Middle frontal gyrus (tissue), 1 donor: ENCODE results near the gene PXT1.

ENCODE experiments used
- DNase-seq: peaks from one replicate; pipeline ENCODE4 v3.0.0-alpha.2; 2015; ENCODE audit warnings: low spot score; ENCODE audit errors: extremely low spot score

The PXT1 gene

DNA sequence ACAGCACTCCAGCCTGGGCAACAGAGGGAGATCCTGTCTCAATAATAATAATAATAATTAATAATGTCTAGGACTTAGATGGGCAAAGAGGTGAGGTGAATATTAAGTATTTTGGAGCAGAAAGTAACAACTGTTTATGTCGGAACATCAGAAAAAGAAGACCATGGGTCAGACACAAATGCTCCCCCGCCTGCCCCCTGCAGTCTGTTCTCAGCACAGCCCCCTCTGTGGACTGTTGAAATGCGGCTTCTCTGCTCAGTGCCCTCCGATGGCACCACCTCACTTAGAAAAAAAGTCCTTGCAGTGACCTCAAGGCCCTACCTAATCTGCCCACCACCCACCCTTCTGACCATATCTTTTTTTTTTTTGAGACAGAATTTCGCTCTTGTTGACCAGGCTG lies 50.0 kb downstream of the PXT1 start:
- no peak for DNase-seq

DNA sequence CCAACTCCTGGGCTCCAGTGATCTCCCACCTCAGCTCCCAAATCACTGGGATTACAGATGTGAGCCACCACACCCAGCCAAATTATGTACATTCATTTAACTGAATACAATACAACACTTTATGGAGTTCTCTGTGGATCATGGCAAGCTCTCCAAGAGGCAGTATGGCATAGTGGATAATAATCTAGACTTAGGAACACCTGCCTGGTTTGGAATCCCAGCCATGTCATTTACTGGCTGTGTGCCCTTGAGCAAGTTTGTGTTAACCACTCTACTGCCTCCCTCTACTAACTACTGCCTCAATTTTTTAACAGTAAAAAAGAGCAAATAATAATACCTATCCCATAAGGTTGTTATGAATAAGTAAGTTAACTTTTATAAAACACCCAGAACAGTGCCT lies 53.3 kb downstream of the PXT1 start:
- no peak for DNase-seq

DNA sequence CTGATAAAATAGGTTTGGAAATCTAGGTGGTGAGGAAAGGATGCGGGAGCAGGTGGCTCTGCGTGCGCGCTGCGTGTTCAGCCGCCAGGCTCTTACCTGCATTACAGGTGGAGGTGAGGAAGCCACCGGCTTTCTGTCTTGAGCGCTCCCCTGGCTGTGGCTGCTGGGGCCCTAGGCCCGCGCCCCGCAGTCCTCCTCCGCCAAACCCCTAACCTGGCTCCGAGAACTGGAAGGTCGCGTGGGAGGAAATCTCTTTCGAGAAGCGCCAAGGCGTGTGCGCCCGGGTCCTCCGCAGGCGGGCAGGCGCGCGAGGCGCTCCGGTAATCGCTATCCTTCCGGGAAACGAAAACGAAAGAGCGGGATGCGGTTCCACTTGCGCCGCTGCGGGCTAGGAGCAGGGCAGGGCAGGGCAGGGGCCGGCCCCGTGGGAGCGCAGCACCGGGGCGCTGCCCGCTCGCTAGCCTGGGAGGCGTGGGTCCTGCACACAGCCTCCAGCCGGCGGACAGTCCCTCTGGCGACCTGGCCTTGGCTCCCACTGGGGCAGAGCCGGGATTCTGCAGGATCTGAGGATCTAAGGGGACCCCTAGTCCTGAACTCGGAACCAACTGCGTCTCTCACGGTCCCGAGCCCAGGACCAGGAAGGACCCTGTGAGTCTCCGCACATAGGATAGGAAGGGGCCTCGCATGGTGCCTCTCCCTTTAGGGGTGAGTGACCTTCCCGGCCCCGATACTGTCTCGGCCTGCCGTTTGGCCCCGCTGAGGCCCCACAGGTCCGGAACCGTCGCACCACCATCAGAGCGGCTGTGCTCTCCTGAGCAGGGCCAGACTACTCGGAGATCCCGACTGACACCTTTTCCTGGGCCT lies 55.0 kb downstream of the PXT1 start, which contains the start of gene ETV7:
Gene ETV7, minus strand, starts transcription at position 230 of the 864 bp plus-strand sequence. Its CDS starts 128 bp downstream, at position 102.
- DNase-seq, result no peak

DNA sequence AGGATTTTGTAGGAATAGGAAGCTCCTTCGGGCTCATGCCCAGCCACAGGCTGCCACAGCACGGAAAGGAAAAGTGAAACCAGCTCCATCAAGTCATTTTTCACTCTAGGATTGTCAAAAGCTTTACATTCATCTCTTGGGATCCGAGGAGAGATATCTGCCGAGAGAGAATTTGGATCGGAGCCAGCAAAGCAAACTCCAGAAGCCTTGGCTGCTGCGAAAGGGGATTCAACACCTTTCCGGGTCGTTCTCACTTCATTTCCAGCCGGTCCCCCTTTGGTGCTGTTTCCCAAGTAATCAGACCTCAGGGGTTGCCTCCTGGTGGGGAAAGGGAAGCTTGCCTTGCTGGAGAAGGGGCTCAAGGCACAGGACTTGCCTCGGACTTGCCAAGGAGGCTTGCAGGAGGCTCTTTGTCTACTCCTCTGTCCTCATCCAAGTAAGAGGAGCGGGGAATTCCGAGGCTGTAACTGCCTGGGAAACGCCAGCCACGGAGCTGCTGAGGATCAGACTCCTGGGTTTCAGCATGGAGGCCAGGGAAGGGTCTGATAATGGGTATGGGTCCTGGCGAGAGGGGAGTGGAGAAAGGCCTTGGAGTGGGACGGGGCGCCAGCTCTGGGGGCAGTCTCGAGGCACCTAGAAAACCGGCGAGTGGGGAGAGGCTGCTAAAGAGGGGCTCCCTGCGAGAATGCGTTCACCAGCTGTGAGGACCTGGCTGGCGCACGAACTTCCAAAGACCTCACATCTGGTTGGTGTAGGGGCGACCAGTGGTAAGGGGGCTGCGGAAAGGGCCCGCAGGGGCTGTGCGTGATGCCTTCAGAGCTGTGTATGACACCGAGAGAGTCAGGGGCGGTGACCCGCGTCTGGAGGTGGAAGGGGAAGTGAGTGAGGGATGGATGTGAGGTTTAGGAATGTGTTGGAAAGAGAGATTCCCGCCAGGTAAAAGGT lies 55.9 kb downstream of the PXT1 start:
- DNase-seq, result no peak

DNA sequence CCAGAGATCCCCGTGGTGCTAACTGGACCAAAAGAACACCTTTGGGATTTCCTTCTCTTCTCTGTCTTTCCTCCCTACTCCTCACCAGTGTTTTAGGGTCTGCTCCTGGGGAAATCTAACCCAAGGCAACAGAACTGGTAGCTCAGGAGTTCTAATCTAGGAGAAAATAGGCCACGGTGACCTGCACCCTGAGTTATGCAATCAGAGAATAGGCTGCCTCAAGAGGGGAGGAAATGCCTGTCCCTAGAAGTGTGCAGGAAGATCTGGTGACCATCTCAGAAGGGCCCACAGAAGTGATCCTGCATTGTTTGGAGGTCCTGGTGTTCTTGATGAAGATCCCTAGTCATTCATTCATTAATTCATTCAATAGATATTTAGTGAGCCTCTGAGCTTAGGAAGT lies 58.6 kb downstream of the PXT1 start:
- DNase-seq, result no peak

DNA sequence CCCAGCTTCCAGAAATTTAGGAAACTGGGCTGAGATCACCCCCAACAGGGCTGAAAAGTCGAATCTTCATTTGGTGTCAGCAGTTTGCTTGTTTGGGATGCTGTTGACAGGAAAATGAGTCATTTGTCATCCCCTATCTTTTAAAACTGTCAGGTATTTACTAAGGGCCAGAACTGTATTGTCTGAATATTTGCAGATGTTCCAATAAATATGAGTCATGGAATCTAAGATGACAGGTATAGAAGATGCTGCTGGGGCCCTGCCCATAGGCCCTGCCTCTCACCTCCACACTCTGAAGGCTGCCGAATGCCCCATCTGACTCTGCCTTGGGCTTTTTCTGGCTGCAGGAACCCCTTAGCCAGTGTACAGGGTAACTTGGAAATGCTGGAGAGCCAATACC lies 59.0 kb downstream of the PXT1 start:
- DNase-seq, result no peak

DNA sequence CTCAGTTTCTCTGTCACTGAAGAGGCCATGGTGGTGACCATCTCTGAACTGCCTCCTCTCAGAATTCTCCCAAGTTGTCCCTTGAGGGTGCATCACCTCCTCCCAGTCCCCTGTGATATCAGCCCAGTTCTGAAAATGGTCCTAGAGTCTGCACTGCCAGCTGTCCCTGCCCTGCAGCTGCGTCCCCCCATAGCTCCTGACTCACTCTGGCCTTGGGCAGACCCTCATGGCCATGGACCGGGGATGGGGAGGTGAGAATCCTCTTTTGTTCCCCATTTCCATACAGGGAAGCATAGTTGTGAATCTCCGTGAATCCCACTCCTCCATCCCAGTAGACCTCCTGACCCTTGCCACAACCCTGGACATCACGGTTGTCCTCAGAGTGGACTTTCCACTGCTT lies 59.7 kb downstream of the PXT1 start:
- DNase-seq, result no peak

DNA sequence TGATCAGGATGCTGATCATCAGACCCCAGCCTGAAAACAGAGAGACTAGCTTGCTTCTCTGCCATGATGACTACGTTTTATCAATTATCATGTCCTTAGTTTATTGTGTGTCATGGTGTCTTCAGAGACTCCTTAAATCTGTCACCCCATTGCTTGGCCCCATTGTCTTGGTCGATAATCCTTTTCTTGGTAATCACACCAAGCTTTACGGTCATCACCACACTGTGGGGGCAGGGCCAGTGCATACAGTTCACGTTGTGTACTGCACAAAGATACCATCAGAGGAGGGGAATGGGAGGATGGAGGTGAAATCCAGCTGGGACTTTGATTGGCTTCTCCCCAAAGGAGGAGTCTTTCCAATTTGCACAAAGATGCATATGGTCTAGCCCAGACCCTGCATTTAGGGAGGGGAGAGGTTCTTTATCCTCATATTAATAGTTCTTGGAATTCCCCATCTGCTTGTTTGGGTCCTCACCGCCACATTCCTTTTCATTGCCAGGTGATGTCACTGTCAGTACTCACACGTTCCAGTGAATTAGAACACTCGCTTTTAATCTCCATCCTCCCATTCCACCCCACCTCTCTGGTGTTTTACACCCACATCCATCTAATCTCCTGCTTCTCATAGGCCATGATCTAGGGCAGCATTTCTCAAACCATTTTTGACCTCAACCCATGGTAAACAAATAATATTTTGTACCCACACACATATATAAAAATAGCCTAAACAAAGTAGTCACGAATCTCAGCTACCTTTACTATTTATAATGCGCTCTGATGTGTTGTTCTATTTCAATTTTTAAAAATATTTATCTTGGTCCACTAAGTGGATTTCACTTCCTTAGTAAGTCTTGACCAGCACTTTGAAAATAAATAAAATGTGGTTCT lies 60.9 kb downstream of the PXT1 start:
- no peak for DNase-seq

DNA sequence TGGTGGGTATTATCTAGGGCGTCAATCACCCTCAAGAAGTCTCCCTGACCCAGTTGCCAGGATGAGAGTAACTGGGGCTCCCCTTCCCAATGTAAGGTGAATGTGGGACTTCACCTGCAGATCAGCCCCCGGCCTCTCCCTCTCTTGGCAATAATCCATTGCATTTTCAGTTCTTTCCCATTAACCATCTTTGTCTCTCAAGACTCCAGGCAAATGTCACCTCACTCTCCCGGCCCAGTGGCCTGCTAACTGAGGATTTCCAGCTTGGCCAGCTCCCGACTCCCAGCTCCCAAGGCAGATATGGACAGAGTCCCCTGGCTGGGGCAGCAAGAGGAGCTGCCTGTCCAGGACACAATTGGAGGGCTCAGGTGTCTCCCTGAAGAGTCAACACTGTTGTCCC lies 62.5 kb downstream of the PXT1 start:
- DNase-seq, result no peak

DNA sequence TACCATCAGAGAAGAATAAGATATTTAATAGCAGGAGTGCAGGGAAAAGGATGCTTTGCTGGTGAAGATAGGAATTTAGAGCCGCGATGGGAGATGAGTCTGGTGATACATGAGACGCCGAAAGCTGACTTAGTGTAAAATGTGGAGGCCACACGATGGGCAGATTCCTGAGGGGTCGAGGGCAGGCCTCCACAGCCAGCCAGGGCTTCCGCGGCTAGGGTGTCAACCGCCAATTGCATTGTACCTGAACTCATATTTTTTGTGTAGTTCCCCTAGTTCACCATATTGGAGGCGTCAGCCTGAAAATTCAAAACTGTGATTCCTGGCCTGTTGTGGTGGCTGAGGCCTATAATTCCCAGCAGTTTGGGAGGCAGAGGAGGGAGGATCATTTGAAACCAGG lies 63.7 kb downstream of the PXT1 start:
- no peak for DNase-seq

DNA sequence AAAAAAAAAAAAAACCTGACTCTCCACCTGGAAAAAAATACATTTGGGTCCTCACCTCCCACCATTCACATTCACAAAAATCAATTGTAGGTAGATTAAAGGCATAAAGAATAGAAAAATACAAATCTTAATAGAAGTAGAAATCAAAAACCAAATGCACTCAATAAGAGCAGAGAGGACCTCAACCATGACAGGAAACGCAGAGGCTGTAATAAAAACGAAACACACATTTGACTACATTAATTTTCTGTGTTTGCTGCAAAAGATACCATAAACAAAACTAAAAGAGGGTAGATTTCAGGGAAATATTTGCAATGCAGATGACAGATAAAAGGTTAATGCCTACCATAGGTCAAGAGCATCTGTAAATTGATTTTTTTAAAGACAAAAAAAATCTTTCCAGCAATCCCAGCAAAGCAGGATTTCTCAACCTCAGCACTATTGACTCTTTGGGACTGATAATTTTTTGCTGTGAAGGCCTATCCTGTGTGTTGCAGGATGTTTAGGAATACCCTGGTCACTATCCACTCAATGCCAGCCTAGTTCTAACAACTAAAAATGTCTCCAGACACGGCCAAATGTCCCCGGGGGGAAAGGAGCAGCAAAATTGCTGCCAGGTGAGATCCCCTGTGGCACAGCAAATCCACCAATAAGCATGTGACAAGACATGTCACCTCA lies 64.3 kb downstream of the PXT1 start:
- DNase-seq, result no peak

DNA sequence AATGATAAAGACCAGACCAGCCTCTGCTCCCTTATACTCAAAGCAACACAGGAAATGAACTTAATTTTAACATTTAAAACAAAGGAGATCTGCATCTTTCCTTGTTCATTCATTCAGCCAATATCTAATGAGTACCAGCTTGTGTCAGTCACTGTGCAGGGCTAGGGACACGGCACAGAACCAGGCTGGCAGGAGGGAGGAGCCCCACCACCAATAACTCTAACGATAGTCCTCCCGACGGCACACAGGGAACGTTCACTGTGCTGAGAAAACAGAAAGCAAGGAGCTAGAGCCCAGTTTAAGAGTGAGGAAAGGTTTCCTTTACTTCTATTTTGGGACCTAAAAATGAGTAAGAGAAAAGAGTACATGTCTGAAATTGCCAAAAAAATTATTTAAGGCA lies 65.1 kb downstream of the PXT1 start:
- no peak for DNase-seq

DNA sequence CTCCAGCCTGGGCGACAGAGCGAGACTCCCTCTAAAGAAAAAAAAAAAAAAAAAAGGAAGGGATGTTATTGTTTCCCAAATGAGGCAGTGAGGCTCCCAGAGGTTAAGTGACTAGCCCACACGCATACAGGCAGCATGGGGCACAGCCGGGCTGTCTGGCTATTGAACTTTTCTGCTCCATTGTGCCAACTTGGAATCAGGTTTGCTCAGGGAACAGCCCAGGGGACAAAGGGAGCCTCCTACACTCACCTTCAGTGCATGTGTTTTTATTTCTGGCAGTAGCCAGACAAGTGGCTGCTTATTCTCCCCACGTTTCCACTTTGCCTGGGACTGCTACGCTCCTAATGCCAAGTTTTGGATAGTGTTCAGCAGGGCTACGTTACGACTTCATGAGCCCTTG lies 65.9 kb downstream of the PXT1 start:
- DNase-seq, result no peak

DNA sequence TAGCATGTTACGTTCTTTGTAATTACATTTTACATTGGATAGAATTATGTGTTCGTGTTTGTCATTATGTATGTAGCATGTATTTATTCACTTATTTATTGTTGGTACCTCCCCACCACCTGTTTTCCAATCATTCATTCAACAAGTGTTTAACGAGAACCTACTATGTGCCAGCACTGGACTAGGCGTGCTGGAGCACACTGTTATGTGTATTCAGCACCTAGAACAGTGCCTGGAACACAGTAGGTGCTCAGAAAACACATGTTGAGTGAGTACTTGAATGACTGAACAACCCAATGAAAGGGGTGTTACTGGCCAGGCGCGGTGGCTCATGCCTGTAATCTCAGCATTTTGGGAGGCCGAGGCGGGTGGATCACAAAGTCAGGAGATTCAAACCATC lies 66.5 kb downstream of the PXT1 start:
- no peak for DNase-seq

DNA sequence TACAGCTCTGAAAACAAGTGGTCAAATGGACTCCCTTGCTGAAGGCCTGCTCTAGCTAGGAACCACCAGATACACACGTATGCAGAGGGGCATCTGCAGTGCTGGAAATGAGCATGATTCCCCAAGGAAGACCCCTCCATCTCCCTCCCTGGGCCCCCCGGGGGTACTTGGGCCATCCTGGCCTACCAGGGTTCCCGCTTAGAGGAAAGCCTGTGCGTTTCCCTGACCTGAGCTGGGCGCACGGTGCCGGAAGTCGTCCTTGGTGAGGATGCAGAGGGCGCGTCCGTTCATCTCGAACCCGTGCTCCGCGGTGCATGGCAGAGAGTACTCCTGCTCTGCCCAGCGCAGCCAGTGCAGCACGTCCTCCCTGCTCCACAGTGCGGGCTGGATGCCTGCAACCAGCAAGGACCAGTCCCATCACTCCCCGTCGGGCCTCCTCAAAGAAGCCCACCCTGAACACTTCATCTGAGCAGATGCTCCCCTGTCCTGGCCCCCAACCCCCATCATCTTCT lies 67.0 kb downstream of the PXT1 start:
- no peak for DNase-seq

DNA sequence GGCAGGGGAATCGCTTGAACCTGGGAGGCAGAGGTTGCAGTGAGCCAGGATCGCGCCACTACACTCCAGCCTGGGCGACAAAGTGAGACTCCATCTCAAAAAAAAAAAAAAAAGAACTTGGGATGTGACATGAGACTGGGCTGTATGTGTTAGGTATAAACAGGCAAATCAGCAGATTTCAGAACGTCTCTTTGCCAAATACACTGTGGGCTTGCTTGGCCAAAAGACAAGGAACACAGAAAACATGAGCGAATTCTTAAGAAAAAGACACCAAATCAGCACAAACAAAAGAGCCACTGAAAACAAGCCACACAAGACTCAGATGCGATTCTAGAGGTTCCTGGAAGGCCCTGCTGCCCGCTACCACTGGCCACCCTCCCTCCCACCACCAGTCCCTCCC lies 67.7 kb downstream of the PXT1 start:
- no peak for DNase-seq

DNA sequence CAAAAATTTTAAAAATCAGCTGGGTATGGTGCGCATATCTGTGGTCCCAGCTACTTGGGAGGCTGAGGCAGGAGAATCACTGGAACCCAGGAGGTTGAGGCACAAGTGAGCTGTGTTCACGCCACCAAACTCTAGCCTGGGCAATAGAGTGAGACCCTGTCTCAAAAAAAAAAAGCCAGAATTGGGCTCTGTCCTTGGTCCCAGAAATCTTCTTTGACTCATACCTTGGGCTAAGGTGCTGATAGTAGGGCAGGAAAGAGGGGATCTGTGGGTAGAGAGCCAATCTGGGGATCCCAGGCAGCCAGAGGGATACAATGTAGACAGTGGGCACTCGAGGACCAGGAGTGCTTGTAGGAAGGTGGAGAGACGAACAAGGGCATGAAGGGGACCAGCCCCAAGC lies 68.5 kb downstream of the PXT1 start:
- DNase-seq, result no peak

DNA sequence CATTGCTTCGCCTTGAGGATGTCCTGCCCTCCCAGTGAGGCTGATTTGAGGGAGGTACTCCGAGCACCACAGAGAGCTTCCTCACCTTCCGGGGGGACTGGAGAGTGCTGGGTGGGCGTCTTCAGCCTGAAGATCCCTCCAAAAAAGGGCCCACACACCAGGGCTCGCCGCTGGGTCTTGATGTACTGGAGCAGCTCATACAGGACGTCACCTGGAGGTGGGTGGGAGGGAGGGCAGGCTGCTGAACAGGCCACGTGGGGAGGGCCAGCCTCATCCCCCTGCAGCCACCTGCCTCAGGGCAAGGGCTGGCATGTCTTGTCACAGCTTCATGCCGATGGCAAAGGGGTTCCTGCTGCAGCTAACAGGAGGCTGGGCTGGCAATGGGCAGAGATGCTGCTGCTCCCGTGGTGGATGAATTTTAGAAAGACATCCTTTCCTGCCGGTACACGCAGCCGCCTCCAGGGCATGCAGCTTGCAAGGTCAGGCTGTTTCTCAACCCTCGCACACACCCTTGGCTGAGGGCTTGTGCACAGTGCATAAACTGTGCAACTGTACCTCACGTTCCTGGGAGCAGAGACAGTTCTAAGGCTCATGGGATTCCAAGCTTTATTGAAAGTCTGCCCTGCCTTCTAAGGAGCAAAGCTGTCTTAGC lies 69.2 kb downstream of the PXT1 start:
- no peak for DNase-seq

DNA sequence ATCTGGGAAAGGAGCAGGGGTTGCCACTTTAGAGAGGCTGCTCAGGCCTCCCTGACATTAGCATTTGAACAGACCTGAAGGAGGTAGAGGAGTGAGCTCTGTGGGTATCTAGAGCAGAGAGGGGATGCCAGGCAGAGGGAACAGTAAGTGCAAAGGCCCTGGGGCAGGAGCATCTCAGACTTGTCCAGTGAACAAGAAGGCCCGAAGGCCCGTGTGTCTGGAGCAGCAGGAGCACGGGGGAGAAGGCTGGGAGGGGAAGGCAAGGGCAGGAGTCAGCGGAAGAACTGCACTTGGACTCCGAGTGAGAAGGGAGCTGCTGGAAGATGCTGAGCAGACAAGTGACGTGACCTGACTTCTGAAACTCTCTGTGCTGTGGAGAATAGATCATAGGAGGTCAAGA lies 70.6 kb downstream of the PXT1 start:
- no peak for DNase-seq

DNA sequence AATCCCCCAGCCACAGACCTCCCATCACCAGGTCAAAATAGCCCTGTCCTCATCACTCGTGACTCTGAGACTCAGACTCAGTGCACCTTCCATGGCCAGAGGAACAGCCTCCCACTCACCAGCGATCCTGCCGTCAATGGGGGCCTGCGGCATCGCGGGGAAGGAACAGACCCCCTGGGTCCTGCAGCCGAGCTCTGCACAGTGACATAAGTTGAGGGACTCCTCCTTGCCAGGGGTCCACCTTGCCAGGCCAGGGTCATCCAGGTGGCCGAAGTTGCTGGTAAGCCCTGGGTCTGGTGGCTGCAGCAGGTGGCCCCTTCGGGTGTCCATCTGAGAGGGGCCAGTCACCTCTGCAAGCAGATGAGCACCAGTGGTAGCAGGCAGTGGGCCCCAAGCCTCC lies 71.4 kb downstream of the PXT1 start:
- no peak for DNase-seq
